AG04449 (cell line): ENCODE results near the gene MCRIP2.
"Not testable (repeated sequence)": the region's sequence is repeated elsewhere in the genome, so short reads cannot be mapped to it uniquely, and the experiment has no call there.

Source experiments
- CTCF ChIA-PET: fragments of 350-600 bp; formaldehyde crosslinking; extraction: SDS; loops from one replicate; lab custom pipeline; 2021; ENCODE audit warnings: antibody characterized with exemption; lab: Yijun Ruan, JAX
- POLR2A ChIA-PET: fragments of 400-600, 350-600 bp; formaldehyde crosslinking; extraction: SDS; loops from one replicate; lab custom pipeline; 2020; ENCODE audit warnings: antibody characterized with exemption, inconsistent platforms; lab: Yijun Ruan, JAX
- DNase-seq: peaks from one replicate; pipeline ENCODE4 v3.0.0-alpha.2; 2010; ENCODE audit warnings: low read depth, low spot score
- H3K4me3 ChIP-seq: 2 replicates; pipeline ENCODE4 v1.5.1; 2011; ENCODE audit warnings: low read depth, mild to moderate bottlenecking, control low read depth, low read length
- CTCF ChIP-seq: IDR thresholded peaks from one replicate; pipeline ENCODE4 v1.5.1; 2011; ENCODE audit warnings: mild to moderate bottlenecking, moderate library complexity, low read length, control low read depth, inconsistent platforms; ENCODE audit not compliant: insufficient read depth; ENCODE audit errors: missing control alignments

Gene MCRIP2

GRCh38 chr16:687499-687898, 45.9 kb downstream of the MCRIP2 start:
- no peak overlapping the region for H3K4me3 ChIP-seq
- ChIA-PET POLR2A (no interaction called here), CTCF (interaction anchor here (1.0 to 3.9 kb wide), 3 partner anchors 10 to 25 kb away, joined by 3 to 18 read pairs (median 3); no protein-coding TSS in a partner anchor)
- no peak for TF ChIP-seq CTCF
- DNase-seq = no peak

GRCh38 chr16:689175-689897, 47.7 kb downstream of the MCRIP2 start:
- POLR2A ChIA-PET = interaction anchor here (1.7 kb wide), 1 partner anchor 8 kb away, joined by 9 read pairs; the partner anchor contains the start of gene STUB1
- no peak for TF ChIP-seq CTCF
- DNase-seq = no peak
- CTCF ChIA-PET = interaction anchor here (0.9 to 3.9 kb wide), 5 partner anchors 21 to 110 kb away, joined by 3 to 18 read pairs (median 4); partner anchors contain the start of gene CIAO3
- H3K4me3 ChIP-seq = peak overlapping the region; percentile 82

- CTCF ChIA-PET, H3K4me3 ChIP-seq, POLR2A ChIA-PET, DNase-seq: not testable (repeated sequence)
These were observed 49.6 kb downstream of the MCRIP2 start for GRCh38 chr16:691242-691641.

GRCh38 chr16:692356-693108, 50.9 kb downstream of the MCRIP2 start:
- ChIA-PET POLR2A (interaction anchor here (0.7 to 1.1 kb wide), 2 partner anchors 12 to 1057 kb away, joined by 3 read pairs; no protein-coding TSS in a partner anchor), CTCF (interaction anchor here (1.3 kb wide), 1 partner anchor 9 kb away, joined by 4 read pairs; no protein-coding TSS in a partner anchor)
- no peak for TF ChIP-seq CTCF
- H3K4me3 ChIP-seq = no peak overlapping the region
- DNase-seq = no peak

- DNase-seq = no peak
- ChIA-PET POLR2A (interaction anchor here (1.1 kb wide), 1 partner anchor 13 kb away, joined by 3 read pairs; no protein-coding TSS in a partner anchor), CTCF (interaction anchor here (1.3 kb wide), 1 partner anchor 8 kb away, joined by 4 read pairs; no protein-coding TSS in a partner anchor)
- H3K4me3 ChIP-seq = no peak overlapping the region
- TF ChIP-seq CTCF = no peak
These were observed 51.7 kb downstream of the MCRIP2 start for GRCh38 chr16:693364-693763.

GRCh38 chr16:693766-694165, 52.1 kb downstream of the MCRIP2 start:
- no peak overlapping the region for H3K4me3 ChIP-seq
- TF ChIP-seq CTCF = no peak
- ChIA-PET CTCF (no interaction called here), POLR2A (no interaction called here)
- DNase-seq = no peak
